Measurements from ENCODE around the gene RBM15. TPM values are rescaled to one million over a fixed set of nuclear protein-coding genes. Genes with fewer than 3 reads are reported as not detected.

The RBM15 gene
- total and polyA plus RNA-seq, 2 donors (not counting 1 experiment from before 2014, with no cell fraction given), result 23.7 to 97.7 TPM

GRCh38 chr1:110321045-110321444, 18.1 kb upstream of the RBM15 start:
- Mint-ChIP-seq H3K9me3 (ENCODE audit: insufficient read depth) (no peaks in the 10 kb centered on the region), H3K4me1 (no peaks in the 10 kb centered on the region), H3K27ac (no peak overlapping the region), H3K27me3 (no peaks in the 10 kb centered on the region), H3K4me3 (no peak overlapping the region)
- intact Hi-C loops (cut with micrococcal nuclease), result no loop called here
- Histone ChIP-seq H3K4me3 (ENCODE audit: control extremely low read depth in 1 of 5, extremely low read depth in 1 of 5, insufficient read depth in 1 of 5, low read depth in 2 of 5, low read length in 4 of 5) (no peak overlapping the region), H2AFZ (ENCODE audit: insufficient read depth, low read depth, low read length, poor library complexity, severe bottlenecking) (no peak overlapping the region), H3K27ac (ENCODE audit: low read length in 2 of 2) (no peak overlapping the region), H3K79me2 (ENCODE audit: control insufficient read depth, insufficient read depth, low read length) (no peaks in the 10 kb centered on the region), H3K9me3 (ENCODE audit: control extremely low read depth in 1 of 3, control insufficient read depth in 2 of 3, insufficient read depth in 1 of 3, low read length in 2 of 3) (no peaks in the 10 kb centered on the region), H3K27me3 (replicated peaks in 1 of 4; ENCODE audit: control extremely low read depth in 1 of 4, control insufficient read depth in 3 of 4, insufficient read depth in 4 of 4, low read length in 3 of 4) (no peaks in the 10 kb centered on the region), H3K9ac (ENCODE audit: low read length) (no peak overlapping the region), H3K4me2 (replicated peaks; ENCODE audit: low read depth, low read length, poor library complexity, severe bottlenecking) (no peak overlapping the region), H3K4me1 (ENCODE audit: control insufficient read depth in 2 of 2, insufficient read depth in 2 of 2, low read length in 2 of 2) (no peaks in the 10 kb centered on the region), H3K36me3 (replicated peaks in 1 of 2; ENCODE audit: control extremely low read depth in 1 of 2, control insufficient read depth in 1 of 2, extremely low read depth in 1 of 2, insufficient read depth in 2 of 2, low read length in 1 of 2) (no peaks in the 10 kb centered on the region), H4K20me1 (ENCODE audit: control insufficient read depth, insufficient read depth, low read length, poor library complexity, severe bottlenecking) (no peaks in the 10 kb centered on the region)
- no peak for TF ChIP-seq CTCF (IDR thresholded peaks at IDR 0.05)
- TF ChIP-seq EZH2 (IDR thresholded peaks at IDR 0.05; ENCODE audit: borderline replicate concordance, insufficient read depth, low read depth, low read length, poor library complexity, severe bottlenecking), result no peak
- no peak for DNase-seq
- CTCF ChIA-PET, result interaction anchor here (2.3 to 19.5 kb wide), 2 partner anchors 91 to 113 kb away, joined by 6 to 838 read pairs; partner anchors contain the start of gene KCNC4
- ATAC-seq (ENCODE audit: low read depth), result no peak
- POLR2A ChIA-PET, result interaction anchor here (0.7 kb wide), 1 partner anchor 63 kb away, joined by 4 read pairs; no protein-coding TSS in a partner anchor
- no CpG with 5 or more reads among the region's 2 CpGs for WGBS (ENCODE audit: insufficient coverage)

- intact Hi-C loops (cut with micrococcal nuclease), result no loop called here
- no peaks in the 10 kb centered on the region for H4K20me1 ChIP-seq (ENCODE audit: control insufficient read depth, insufficient read depth, low read length, poor library complexity, severe bottlenecking)
- H3K4me2 ChIP-seq (replicated peaks; ENCODE audit: low read depth, low read length, poor library complexity, severe bottlenecking), result no peak overlapping the region
- Mint-ChIP-seq H3K9me3 (ENCODE audit: insufficient read depth) (no peaks in the 10 kb centered on the region), H3K4me1 (no peaks in the 10 kb centered on the region), H3K4me3 (no peak overlapping the region), H3K27ac (no peak overlapping the region), H3K27me3 (no peaks in the 10 kb centered on the region)
- CTCF ChIA-PET, result interaction anchor here (2.3 to 19.5 kb wide), 3 partner anchors 9 to 114 kb away, joined by 6 to 838 read pairs (median 8); partner anchors contain the start of gene KCNC4
- DNase-seq (no peak), ATAC-seq (ENCODE audit: low read depth) (no peak)
- H3K36me3 ChIP-seq (replicated peaks in 1 of 2; ENCODE audit: control extremely low read depth in 1 of 2, control insufficient read depth in 1 of 2, extremely low read depth in 1 of 2, insufficient read depth in 2 of 2, low read length in 1 of 2), result no peaks in the 10 kb centered on the region
- H2AFZ ChIP-seq (ENCODE audit: insufficient read depth, low read depth, low read length, poor library complexity, severe bottlenecking), result no peak overlapping the region
- H3K4me1 ChIP-seq (ENCODE audit: control insufficient read depth in 2 of 2, insufficient read depth in 2 of 2, low read length in 2 of 2), result no peaks in the 10 kb centered on the region
- TF ChIP-seq CTCF (IDR thresholded peaks at IDR 0.05), result no peak
- TF ChIP-seq EZH2 (IDR thresholded peaks at IDR 0.05; ENCODE audit: borderline replicate concordance, insufficient read depth, low read depth, low read length, poor library complexity, severe bottlenecking), result no peak
- no peaks in the 10 kb centered on the region for H3K79me2 ChIP-seq (ENCODE audit: control insufficient read depth, insufficient read depth, low read length)
- POLR2A ChIA-PET, result interaction anchor here (0.7 kb wide), 1 partner anchor 62 kb away, joined by 4 read pairs; no protein-coding TSS in a partner anchor
- no peak overlapping the region for H3K4me3 ChIP-seq (ENCODE audit: control extremely low read depth in 1 of 5, extremely low read depth in 1 of 5, insufficient read depth in 1 of 5, low read depth in 2 of 5, low read length in 4 of 5)
- H3K27ac ChIP-seq (ENCODE audit: low read length in 2 of 2), result no peak overlapping the region
- WGBS (ENCODE audit: insufficient coverage), result 100% methylated on average over 3 of the region's 4 CpGs
- H3K9me3 ChIP-seq (ENCODE audit: control extremely low read depth in 1 of 3, control insufficient read depth in 2 of 3, insufficient read depth in 1 of 3, low read length in 2 of 3), result no peaks in the 10 kb centered on the region
- no peaks in the 10 kb centered on the region for H3K27me3 ChIP-seq (replicated peaks in 1 of 4; ENCODE audit: control extremely low read depth in 1 of 4, control insufficient read depth in 3 of 4, insufficient read depth in 4 of 4, low read length in 3 of 4)
- H3K9ac ChIP-seq (ENCODE audit: low read length), result no peak overlapping the region
These were observed 17.3 kb upstream of the RBM15 start for GRCh38 chr1:110321846-110322245.

All from B cell (primary cell).